ENCODE results near the gene SGPP2. TPM values are rescaled to one million over a fixed set of nuclear protein-coding genes. Genes with fewer than 3 reads are reported as not detected.

Gene SGPP2
- total RNA-seq, 3 donors from 2014 or later, result 0.32 to 8.8 (median 1.3) TPM

- Histone ChIP-seq H3K4me1 (no peaks in the 10 kb centered on the region), H3K27me3 (no peaks in the 10 kb centered on the region), H3K4me3 (no peak overlapping the region), H3K27ac (no peak overlapping the region), H3K36me3 (no peaks in the 10 kb centered on the region), H3K9me3 (no peaks in the 10 kb centered on the region)
- TF ChIP-seq POLR2AphosphoS5 (IDR thresholded peaks at IDR 0.05), result no peak
- TF ChIP-seq POLR2A (IDR thresholded peaks at IDR 0.05), result no peak
- TF ChIP-seq, protein P1, sequence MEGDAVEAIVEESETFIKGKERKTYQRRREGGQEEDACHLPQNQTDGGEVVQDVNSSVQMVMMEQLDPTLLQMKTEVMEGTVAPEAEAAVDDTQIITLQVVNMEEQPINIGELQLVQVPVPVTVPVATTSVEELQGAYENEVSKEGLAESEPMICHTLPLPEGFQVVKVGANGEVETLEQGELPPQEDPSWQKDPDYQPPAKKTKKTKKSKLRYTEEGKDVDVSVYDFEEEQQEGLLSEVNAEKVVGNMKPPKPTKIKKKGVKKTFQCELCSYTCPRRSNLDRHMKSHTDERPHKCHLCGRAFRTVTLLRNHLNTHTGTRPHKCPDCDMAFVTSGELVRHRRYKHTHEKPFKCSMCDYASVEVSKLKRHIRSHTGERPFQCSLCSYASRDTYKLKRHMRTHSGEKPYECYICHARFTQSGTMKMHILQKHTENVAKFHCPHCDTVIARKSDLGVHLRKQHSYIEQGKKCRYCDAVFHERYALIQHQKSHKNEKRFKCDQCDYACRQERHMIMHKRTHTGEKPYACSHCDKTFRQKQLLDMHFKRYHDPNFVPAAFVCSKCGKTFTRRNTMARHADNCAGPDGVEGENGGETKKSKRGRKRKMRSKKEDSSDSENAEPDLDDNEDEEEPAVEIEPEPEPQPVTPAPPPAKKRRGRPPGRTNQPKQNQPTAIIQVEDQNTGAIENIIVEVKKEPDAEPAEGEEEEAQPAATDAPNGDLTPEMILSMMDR (IDR thresholded peaks at IDR 0.05), result no peak
- DNase-seq (ENCODE audit: low spot score in 2 of 2), result no peak
- intact Hi-C loops (cut with DNase I; ENCODE audit: low total_unique reads), result no loop called here
These were observed 111.1 kb downstream of the SGPP2 start for GRCh38 chr2:222535477-222535876.

GRCh38 chr2:222538535-222538934 is 114.2 kb downstream of the SGPP2 start:
- Histone ChIP-seq H3K27ac (no peak overlapping the region), H3K36me3 (no peaks in the 10 kb centered on the region), H3K4me1 (no peaks in the 10 kb centered on the region), H3K27me3 (no peaks in the 10 kb centered on the region), H3K4me3 (no peak overlapping the region), H3K9me3 (no peaks in the 10 kb centered on the region)
- DNase-seq (ENCODE audit: low spot score in 2 of 2), result no peak
- intact Hi-C loops (cut with DNase I; ENCODE audit: low total_unique reads), result no loop called here
- TF ChIP-seq POLR2AphosphoS5 (IDR thresholded peaks at IDR 0.05), result no peak
- TF ChIP-seq POLR2A (IDR thresholded peaks at IDR 0.05), result no peak

DNA sequence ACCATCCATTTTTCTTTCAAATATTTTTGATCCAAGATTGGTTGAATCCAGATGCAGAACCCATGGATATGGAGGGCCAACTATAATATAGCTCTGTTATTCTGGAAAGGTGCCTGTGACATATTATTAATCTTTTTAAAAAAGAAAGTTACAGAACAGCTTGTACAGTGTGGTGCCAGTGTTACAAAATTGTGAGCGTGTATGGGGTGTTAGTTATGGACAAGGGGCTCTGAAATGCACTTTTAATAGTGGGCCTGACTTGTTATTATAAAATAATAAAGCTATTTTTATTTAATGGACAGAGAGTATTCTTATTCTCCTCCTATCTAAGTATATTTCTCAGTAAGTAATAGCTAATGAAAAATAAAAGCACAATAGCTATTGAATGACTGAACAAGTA is 120.3 kb downstream of the SGPP2 start:
- Histone ChIP-seq H3K4me1 (no peaks in the 10 kb centered on the region), H3K4me3 (no peak overlapping the region), H3K27me3 (no peaks in the 10 kb centered on the region), H3K27ac (no peak overlapping the region), H3K9me3 (no peaks in the 10 kb centered on the region), H3K36me3 (no peaks in the 10 kb centered on the region)
- TF ChIP-seq, protein P1 (IDR thresholded peaks at IDR 0.05), result no peak
- TF ChIP-seq POLR2A (IDR thresholded peaks at IDR 0.05), result no peak
- TF ChIP-seq POLR2AphosphoS5 (IDR thresholded peaks at IDR 0.05), result no peak
- intact Hi-C loops (cut with DNase I; ENCODE audit: low total_unique reads), result no loop called here
- DNase-seq (ENCODE audit: low spot score in 2 of 2), result no peak

- DNase-seq (ENCODE audit: low spot score in 2 of 2), result no peak
- no peaks in the 10 kb centered on the region for H3K36me3 ChIP-seq
- no peaks in the 10 kb centered on the region for H3K4me1 ChIP-seq
- no peak overlapping the region for H3K4me3 ChIP-seq
- H3K27ac ChIP-seq, result no peak overlapping the region
- H3K27me3 ChIP-seq, result no peaks in the 10 kb centered on the region
- H3K9me3 ChIP-seq, result no peaks in the 10 kb centered on the region
- intact Hi-C loops (cut with DNase I; ENCODE audit: low total_unique reads), result no loop called here
- no peak for TF ChIP-seq POLR2A (IDR thresholded peaks at IDR 0.05)
- no peak for TF ChIP-seq POLR2AphosphoS5 (IDR thresholded peaks at IDR 0.05)
- TF ChIP-seq, protein P1 (IDR thresholded peaks at IDR 0.05), result no peak
These were observed 121.8 kb downstream of the SGPP2 start for GRCh38 chr2:222545823-222546795.

DNA sequence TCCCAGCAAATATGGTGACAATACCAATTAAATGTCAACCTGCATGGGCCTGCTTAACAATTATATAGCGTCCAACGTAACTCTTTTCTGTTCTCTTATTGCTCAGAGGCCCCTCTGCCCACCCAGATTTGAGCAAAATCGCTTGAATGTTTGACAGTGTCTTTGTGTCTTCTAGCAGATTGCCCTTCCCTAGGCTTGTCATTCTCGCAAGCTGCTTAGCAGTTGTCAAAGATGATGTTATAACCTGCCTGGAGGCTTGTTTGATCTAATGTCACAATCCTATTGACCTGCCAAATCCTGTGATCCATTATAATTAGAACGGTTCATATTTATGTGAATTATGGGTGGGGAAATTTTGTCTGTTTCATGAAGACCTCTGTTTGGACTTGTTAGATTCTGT is 122.7 kb downstream of the SGPP2 start:
- H3K4me1 ChIP-seq, result no peaks in the 10 kb centered on the region
- intact Hi-C loops (cut with DNase I; ENCODE audit: low total_unique reads), result no loop called here
- H3K4me3 ChIP-seq, result no peak overlapping the region
- H3K36me3 ChIP-seq, result no peaks in the 10 kb centered on the region
- H3K27me3 ChIP-seq, result no peaks in the 10 kb centered on the region
- TF ChIP-seq POLR2AphosphoS5 (IDR thresholded peaks at IDR 0.05), result no peak
- TF ChIP-seq POLR2A (IDR thresholded peaks at IDR 0.05), result no peak
- TF ChIP-seq, protein P1 (IDR thresholded peaks at IDR 0.05), result no peak
- H3K9me3 ChIP-seq, result no peaks in the 10 kb centered on the region
- H3K27ac ChIP-seq, result no peak overlapping the region
- no peak for DNase-seq (ENCODE audit: low spot score in 2 of 2)
